Measurements from ENCODE around the gene HFM1.
"Not testable (repeated sequence)": the region's sequence is repeated elsewhere in the genome, so short reads cannot be mapped to it uniquely, and the experiment has no call there.

HFM1 gene

GRCh38 chr1:91345395-91346005 is 59.1 kb downstream of the HFM1 start:
- DNase-seq, result no peak

- no peak for DNase-seq
Measured at GRCh38 chr1:91338501-91338900, 66.1 kb downstream of the HFM1 start.

GRCh38 chr1:91335603-91336002 is 69.0 kb downstream of the HFM1 start:
- DNase-seq, result no peak

- DNase-seq, result no peak
Measured at GRCh38 chr1:91334856-91335255, 69.8 kb downstream of the HFM1 start.

GRCh38 chr1:91325456-91325855 is 79.2 kb downstream of the HFM1 start:
- no peak for DNase-seq

GRCh38 chr1:91314643-91315042 is 90.0 kb downstream of the HFM1 start:
- DNase-seq, result no peak

GRCh38 chr1:91311672-91312071 is 93.0 kb downstream of the HFM1 start:
- no peak for DNase-seq

GRCh38 chr1:91308544-91308943 is 96.1 kb downstream of the HFM1 start:
- DNase-seq, result no peak

- no peak for DNase-seq
Measured at GRCh38 chr1:91307784-91308409, 96.7 kb downstream of the HFM1 start.

- DNase-seq, result no peak
Measured at GRCh38 chr1:91303165-91303564, 101.5 kb downstream of the HFM1 start.

- DNase-seq, result not testable (repeated sequence)
Measured at GRCh38 chr1:91288843-91289553, 115.6 kb downstream of the HFM1 start.

- DNase-seq, result not testable (repeated sequence)
Measured at GRCh38 chr1:91286962-91287317, 117.7 kb downstream of the HFM1 start.

- not testable (repeated sequence) for DNase-seq
Measured at GRCh38 chr1:91286259-91286961, 118.2 kb downstream of the HFM1 start.

GRCh38 chr1:91283421-91283726 is 121.3 kb downstream of the HFM1 start:
- no peak for DNase-seq

- no peak for DNase-seq
Measured at GRCh38 chr1:91282695-91283420, 121.8 kb downstream of the HFM1 start.

- DNase-seq, result no peak
Measured at GRCh38 chr1:91281782-91282181, 122.9 kb downstream of the HFM1 start.

GRCh38 chr1:91278754-91279153 is 125.9 kb downstream of the HFM1 start:
- no peak for DNase-seq

- no peak for DNase-seq
Measured at GRCh38 chr1:91273875-91274274, 130.8 kb downstream of the HFM1 start.

GRCh38 chr1:91261655-91262054 is 143.0 kb downstream of the HFM1 start:
- DNase-seq, result no peak

GRCh38 chr1:91245435-91245834 is 159.2 kb downstream of the HFM1 start:
- DNase-seq, result no peak

- no peak for DNase-seq
Measured at GRCh38 chr1:91244737-91245136, 159.9 kb downstream of the HFM1 start.

GRCh38 chr1:91243171-91243570 is 161.5 kb downstream of the HFM1 start:
- no peak for DNase-seq

- DNase-seq, result no peak
Measured at GRCh38 chr1:91234181-91234580, 170.5 kb downstream of the HFM1 start.

All from NCI-H524 treated with DMSO at 0.1 percent for 48 hours (cell line).